BE2C (cell line): Measurements from ENCODE around the gene CCDC9.

ENCODE experiments used
- DNase-seq: peaks from one replicate; pipeline ENCODE4 v3.0.0-alpha.2; 2020
- H3K27me3 ChIP-seq: fragments of 250-450 bp; sonication (Bioruptor Pico); 2 replicates; pipeline ENCODE4 v1.5.1; 2020; ENCODE audit warnings: mild to moderate bottlenecking
- H3K36me3 ChIP-seq: fragments of 250-450 bp; sonication (Bioruptor Pico); 2 replicates; pipeline ENCODE4 v1.5.1; 2020; ENCODE audit warnings: mild to moderate bottlenecking
- H3K4me1 ChIP-seq: fragments of 250-450 bp; sonication (Bioruptor Pico); 2 replicates; pipeline ENCODE4 v1.5.1; 2020
- H3K4me3 ChIP-seq: 2 replicates; pipeline ENCODE4 v1.5.1; 2011; ENCODE audit warnings: low read depth, low read length
- H3K9me3 ChIP-seq: fragments of 250-450 bp; sonication (Bioruptor Pico); 2 replicates; pipeline ENCODE4 v1.5.1; 2020
- CTCF ChIP-seq: IDR thresholded peaks from 2 replicates; pipeline ENCODE4 v1.5.1; 2012; ENCODE audit warnings: mild to moderate bottlenecking, low read depth, low read length

Gene CCDC9

GRCh38 chr19:47231215-47232054 lies 24.9 kb upstream of the CCDC9 start:
- Histone ChIP-seq H3K9me3 (no peaks in the 10 kb centered on the region), H3K27me3 (no peaks in the 10 kb centered on the region), H3K4me3 (peak overlapping the region; percentile 51), H3K36me3 (no peaks in the 10 kb centered on the region), H3K4me1 (peaks cover 16% of the 10 kb centered on the region)
- TF ChIP-seq CTCF: no peak
- peak; percentile 94 for DNase-seq

GRCh38 chr19:47232422-47233211 lies 23.7 kb upstream of the CCDC9 start:
- H3K9me3 ChIP-seq: no peaks in the 10 kb centered on the region
- no peaks in the 10 kb centered on the region for H3K36me3 ChIP-seq
- peaks cover 5% of the 10 kb centered on the region for H3K4me1 ChIP-seq
- TF ChIP-seq CTCF: no peak
- no peak overlapping the region for H3K4me3 ChIP-seq
- no peaks in the 10 kb centered on the region for H3K27me3 ChIP-seq
- no peak for DNase-seq

GRCh38 chr19:47236072-47236675 lies 20.2 kb upstream of the CCDC9 start:
- H3K4me3 ChIP-seq: no peak overlapping the region
- H3K9me3 ChIP-seq: no peaks in the 10 kb centered on the region
- no peak for DNase-seq
- no peaks in the 10 kb centered on the region for H3K36me3 ChIP-seq
- H3K27me3 ChIP-seq: no peaks in the 10 kb centered on the region
- no peak for TF ChIP-seq CTCF
- H3K4me1 ChIP-seq: peaks cover 10% of the 10 kb centered on the region

GRCh38 chr19:47239152-47239551 lies 17.2 kb upstream of the CCDC9 start:
- no peak for TF ChIP-seq CTCF
- peaks cover 14% of the 10 kb centered on the region for H3K4me1 ChIP-seq
- no peaks in the 10 kb centered on the region for H3K27me3 ChIP-seq
- DNase-seq: no peak
- no peaks in the 10 kb centered on the region for H3K36me3 ChIP-seq
- peak overlapping the region; percentile 49 for H3K4me3 ChIP-seq
- no peaks in the 10 kb centered on the region for H3K9me3 ChIP-seq

GRCh38 chr19:47239610-47240296 lies 16.6 kb upstream of the CCDC9 start:
- H3K36me3 ChIP-seq: no peaks in the 10 kb centered on the region
- peak overlapping the region; percentile 39 for H3K4me3 ChIP-seq
- peak; percentile 95 for DNase-seq
- H3K27me3 ChIP-seq: no peaks in the 10 kb centered on the region
- no peaks in the 10 kb centered on the region for H3K9me3 ChIP-seq
- H3K4me1 ChIP-seq: peaks cover 14% of the 10 kb centered on the region
- TF ChIP-seq CTCF: no peak
